GM18508 (cell line): ENCODE results near the gene DOK7.
"Not testable (repeated sequence)": the region's sequence is repeated elsewhere in the genome, so short reads cannot be mapped to it uniquely, and the experiment has no call there.

Experiments
- ATAC-seq: cut with Tn5 transposase; IDR thresholded peaks from one replicate; pipeline ENCODE4 v1.9.1; 2021; ENCODE audit warnings: moderate number of reproducible peaks; ENCODE audit not compliant: insufficient read depth, unreplicated experiment

The DOK7 gene

GRCh38 chr4:3527914-3528876 is 65.1 kb downstream of the DOK7 start:
- ATAC-seq = no peak

DNA sequence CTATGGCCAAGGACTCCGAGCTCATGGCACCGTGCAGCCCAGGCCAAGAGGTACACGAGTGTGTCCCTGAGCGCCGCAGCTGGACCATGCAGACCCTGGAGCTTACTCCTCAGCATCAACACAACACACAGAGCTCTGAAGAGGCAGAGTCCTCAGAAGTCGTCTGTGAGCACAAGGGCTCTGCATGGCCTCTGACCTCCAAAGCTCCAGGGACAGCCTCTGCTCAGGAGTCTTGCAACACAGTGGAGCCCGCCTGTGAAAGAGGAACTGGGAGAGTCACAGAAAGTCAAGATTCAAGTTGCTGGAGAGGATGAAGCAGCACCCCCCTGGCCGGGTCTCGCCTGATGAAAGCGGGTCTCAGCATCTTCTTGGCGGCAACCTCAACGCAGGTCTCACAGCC is 66.3 kb downstream of the DOK7 start:
- no peak for ATAC-seq

- no peak for ATAC-seq
Observed at GRCh38 chr4:3530051-3530450, 66.9 kb downstream of the DOK7 start.

DNA sequence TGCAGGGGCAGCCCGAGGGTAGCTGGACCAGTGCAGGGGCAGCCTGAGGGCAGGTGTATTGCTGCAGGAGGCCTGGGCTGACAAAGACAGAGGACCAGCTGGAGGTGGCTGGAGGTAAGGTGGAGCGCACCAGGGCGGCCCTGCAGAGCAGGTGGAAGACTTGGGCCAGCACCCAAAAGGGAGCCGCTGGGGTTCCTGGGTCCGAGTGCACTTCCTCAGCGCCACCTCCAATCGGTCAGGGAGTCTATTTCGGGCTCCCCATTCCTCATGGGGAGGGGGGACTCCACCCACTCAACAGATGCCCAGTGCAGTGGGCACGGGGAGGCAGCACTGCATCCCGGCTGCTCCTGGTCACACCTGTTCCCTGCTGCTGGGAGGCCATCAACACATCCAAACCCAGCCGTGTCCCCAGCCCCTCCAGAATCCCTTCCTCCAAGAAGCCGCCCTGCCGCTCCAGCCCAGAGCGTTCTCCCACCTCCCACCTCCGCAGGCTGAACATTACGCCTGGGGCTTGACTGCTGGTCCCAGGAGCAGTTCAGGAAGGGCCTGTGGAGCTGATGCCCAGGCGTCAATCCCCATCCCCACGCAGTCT is 67.7 kb downstream of the DOK7 start:
- ATAC-seq = no peak

DNA sequence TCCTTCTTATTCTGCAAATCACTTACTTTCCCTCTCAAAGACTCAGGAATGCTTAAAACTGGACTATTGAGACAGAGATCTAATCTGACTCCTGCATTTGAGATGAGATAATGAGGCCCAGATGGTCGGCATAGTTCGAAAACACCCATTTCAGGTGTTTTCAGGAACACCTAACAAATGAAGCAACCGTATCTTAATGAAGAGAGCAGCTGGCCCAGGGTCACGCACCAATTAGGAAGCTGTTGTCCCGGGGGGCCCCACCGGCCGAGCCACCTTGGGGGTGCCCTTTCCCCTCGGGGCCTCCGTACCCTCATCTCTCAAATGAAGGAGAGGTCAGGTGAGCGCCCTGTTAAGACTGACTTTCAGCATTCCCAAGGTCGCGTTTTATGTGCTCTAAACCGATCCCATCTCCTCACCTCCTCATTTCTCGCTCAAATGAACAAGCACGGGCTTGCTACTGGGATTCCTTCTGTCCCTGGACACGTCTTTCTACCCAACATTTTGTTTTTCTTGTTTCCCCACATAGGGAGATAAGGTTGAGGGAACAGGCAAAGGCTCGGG is 68.3 kb downstream of the DOK7 start:
- no peak for ATAC-seq

- no peak for ATAC-seq
Observed at GRCh38 chr4:3531879-3532750, 69.0 kb downstream of the DOK7 start, which contains the start of gene LRPAP1. TSS of gene LRPAP1 (minus strand) at chr4:3532422. CDS start at chr4:3532412, 10 bp downstream.

DNA sequence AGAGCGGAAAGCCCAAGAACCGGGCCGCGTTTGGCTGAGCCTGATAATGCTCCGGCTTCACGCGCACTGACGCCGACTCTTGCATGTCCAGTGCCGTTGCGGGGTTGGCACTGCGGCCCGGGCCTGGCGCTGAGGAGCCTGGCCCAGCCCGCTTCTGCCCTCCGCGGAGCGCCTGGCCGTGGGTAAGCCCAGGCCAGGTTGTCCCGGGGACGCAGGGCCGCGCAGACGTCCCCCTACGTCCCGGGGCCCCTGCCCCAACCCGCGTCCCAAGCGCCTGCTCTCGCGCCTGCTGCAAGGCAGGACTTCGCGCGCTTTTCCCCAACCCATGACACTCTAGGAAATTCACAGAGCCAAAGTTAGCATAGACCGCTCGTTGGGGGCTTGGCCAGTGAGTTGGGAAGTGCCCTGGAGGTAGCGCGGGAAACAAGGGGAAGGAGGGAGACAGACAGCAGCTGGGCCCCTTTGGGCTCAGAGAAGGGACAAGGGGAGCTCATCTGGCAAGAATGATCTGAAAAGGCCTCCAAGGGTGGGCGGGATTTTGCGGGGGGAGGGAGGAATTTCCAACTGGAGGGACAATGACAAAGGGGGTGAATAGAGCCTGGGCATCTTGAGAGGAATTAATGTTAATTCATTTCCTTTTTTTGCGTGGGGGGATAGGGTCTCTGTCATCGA is 69.8 kb downstream of the DOK7 start:
- ATAC-seq = no peak

GRCh38 chr4:3533423-3533820 is 70.3 kb downstream of the DOK7 start:
- ATAC-seq = no peak

DNA sequence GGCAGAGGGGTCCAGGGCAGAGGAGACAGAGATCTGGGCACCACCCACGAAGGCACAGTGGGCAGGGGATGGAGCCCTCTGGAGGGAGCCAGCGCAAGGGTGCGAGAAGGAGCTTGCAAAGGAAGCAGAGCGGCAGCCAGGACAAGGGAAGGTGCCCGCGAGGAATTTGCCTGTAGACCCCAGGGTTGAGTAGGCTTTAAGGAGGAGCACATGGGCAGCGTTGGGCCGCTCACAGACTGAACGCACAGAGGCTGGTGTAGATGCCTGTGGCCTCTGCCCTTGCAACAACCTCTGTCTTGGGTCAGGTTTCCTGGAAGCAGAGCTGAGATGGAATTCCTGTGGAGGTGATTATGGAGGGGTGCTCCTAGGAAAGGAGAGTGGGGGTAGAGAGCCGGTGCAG is 72.7 kb downstream of the DOK7 start:
- not testable (repeated sequence) for ATAC-seq

GRCh38 chr4:3538906-3539305 is 75.8 kb downstream of the DOK7 start:
- not testable (repeated sequence) for ATAC-seq

- ATAC-seq = not testable (repeated sequence)
Observed at GRCh38 chr4:3543415-3543814, 80.3 kb downstream of the DOK7 start.
